K562 (cell line): ENCODE results near the gene AGAP1. TPM values are rescaled to one million over a fixed set of nuclear protein-coding genes. Genes with fewer than 3 reads are reported as not detected.

Experiments
- E2F6 ChIP-seq, 2 experiments: IDR thresholded peaks; 2 replicates each; pipeline ENCODE4 v1.6.1; 2011; ENCODE audit warnings: borderline replicate concordance in 1 of 2, control low read depth in 1 of 2, low read depth in 1 of 2, low read length in 1 of 2, mild to moderate bottlenecking in 1 of 2, mixed read lengths in 1 of 2, moderate library complexity in 1 of 2; ENCODE audit not compliant: insufficient read depth in 1 of 2, insufficient read length in 1 of 2, poor library complexity in 1 of 2, severe bottlenecking in 1 of 2; ENCODE audit errors: extremely low read depth in 1 of 2
- KLF13 ChIP-seq: fragments of 450-650 bp; IDR thresholded peaks from 2 replicates; pipeline ENCODE4 v1.6.1; 2016; ENCODE audit warnings: missing genetic modification characterization, low read depth, mild to moderate bottlenecking, missing compliant biosample characterization, moderate library complexity, borderline replicate concordance
- LCOR ChIP-seq: sonication (generic); formaldehyde crosslinking; IDR thresholded peaks from 2 replicates; pipeline ENCODE4 v1.8.0; 2022; ENCODE audit warnings: mild to moderate bottlenecking, missing genetic modification reagents
- MEF2D ChIP-seq: conservative IDR thresholded peaks from 2 replicates; pipeline ENCODE4 v1.6.1; 2016; ENCODE audit warnings: low read depth, missing genetic modification characterization, missing compliant biosample characterization
- MNT ChIP-seq, 2 experiments: fragments of 450-650 bp; conservative IDR thresholded peaks; 2 replicates each; pipeline ENCODE4 v1.6.1; 2017; ENCODE audit warnings: mild to moderate bottlenecking in 2 of 2, moderate library complexity in 2 of 2
- NKRF ChIP-seq: fragments of 450-650 bp; IDR thresholded peaks from 2 replicates; pipeline ENCODE4 v1.6.1; 2016; ENCODE audit warnings: borderline replicate concordance
- PPARD ChIP-seq: fragments of 250-450 bp; sonication (Bioruptor Pico); IDR thresholded peaks from 2 replicates; pipeline ENCODE4 v1.8.0; 2022; ENCODE audit warnings: inconsistent platforms, mild to moderate bottlenecking, moderate library complexity
- RBFOX2 ChIP-seq: fragments of 200-400 bp; formaldehyde crosslinking; IDR thresholded peaks from 2 replicates; pipeline ENCODE4 v1.6.1; 2017; ENCODE audit warnings: low read depth, mild to moderate bottlenecking, low read length, moderate library complexity
- THAP12 ChIP-seq: fragments of 250-450 bp; sonication (Bioruptor Pico); IDR thresholded peaks from 2 replicates; pipeline ENCODE4 v1.9.0; 2021; ENCODE audit warnings: mild to moderate bottlenecking, inconsistent platforms
- VEZF1 ChIP-seq: fragments of 200-800 bp; sonication (Bioruptor generic); IDR thresholded peaks from 2 replicates; pipeline ENCODE4 v1.6.1; 2017; ENCODE audit warnings: missing genetic modification characterization, missing compliant biosample characterization
- YY1 ChIP-seq, 3 experiments: IDR thresholded peaks; 2 replicates each; pipeline ENCODE4 v1.6.1; 2011; ENCODE audit warnings: low read length in 2 of 3, mild to moderate bottlenecking in 2 of 3, moderate library complexity in 2 of 3, borderline replicate concordance in 1 of 3, control low read depth in 1 of 3, low read depth in 1 of 3; ENCODE audit not compliant: insufficient read depth in 3 of 3, insufficient replicate concordance in 2 of 3, control insufficient read depth in 1 of 3, insufficient read length in 1 of 3; ENCODE audit errors: extremely low read depth in 1 of 3
- ZFP1 ChIP-seq: fragments of 450-650 bp; formaldehyde crosslinking; IDR thresholded peaks from 2 replicates; pipeline ENCODE4 v1.4.0; 2020; ENCODE audit warnings: mild to moderate bottlenecking, mixed read lengths
- ZNF766 ChIP-seq: fragments of 200-800 bp; sonication (Bioruptor generic); conservative IDR thresholded peaks from 2 replicates; pipeline ENCODE4 v1.6.1; 2016; ENCODE audit warnings: missing genetic modification characterization, missing compliant biosample characterization
- polyA plus RNA-seq, 8 experiments: library from polyadenylated mRNA; depleted of rRNA in 4 of 8; stranded (reverse) in 5 of 8; unstranded in 3 of 8; fragments of >200 nt; fragmentation: Nextera tagmentation in 2 of 8; fragmentation: Illumina TruSeq in 1 of 8; extraction: Ambion mirVana in 2 of 8; extraction: Trizol in 1 of 8; gene quantifications; 2 replicates each; pipeline versions ENCODE4 v1.2.1 to v1.2.3, GENCODE V29; 2011 to 2014; ENCODE audit warnings: inconsistent platforms in 1 of 8, missing spikeins in 1 of 8
- total RNA-seq, 7 experiments: library from RNA; depleted of rRNA in 6 of 7; stranded (reverse); fragments of >200 nt in 6 of 7; fragmentation: Illumina TruSeq in 2 of 7; extraction: Trizol in 2 of 7; gene quantifications; 2 replicates each; pipeline versions ENCODE4 v1.2.1 to v1.2.3, GENCODE V29; 2011 to 2021; ENCODE audit warnings: low replicate concordance in 1 of 7

Gene AGAP1
- total and polyA plus RNA-seq, 9 of the 15 experiments (the other 6 are each of a cell fraction or from before 2014, with no cell fraction given): 1.3 to 24.0 (median 10.6) TPM

- TF ChIP-seq MNT (conservative IDR thresholded peaks at IDR 0.05) (no peak), YY1 (IDR thresholded peaks at IDR 0.05; ENCODE audit: borderline replicate concordance in 1 of 3, control insufficient read depth in 1 of 3, extremely low read depth in 1 of 3, insufficient read depth in 3 of 3, insufficient read length in 1 of 3, insufficient replicate concordance in 2 of 3, low read depth in 1 of 3, low read length in 2 of 3) (no peak), LCOR (CRISPR knock-in tag) (no peak), ZNF766 (CRISPR knock-in tag) (0 out of 2 replicates have a peak, but pooled peaks have one; percentile 3), KLF13 (tag) (no peak), THAP12 (CRISPR knock-in tag) (no peak), E2F6 (IDR thresholded peaks at IDR 0.05; ENCODE audit: borderline replicate concordance in 1 of 2, extremely low read depth in 1 of 2, insufficient read depth in 1 of 2, insufficient read length in 1 of 2, low read depth in 1 of 2, low read length in 1 of 2, poor library complexity in 1 of 2, severe bottlenecking in 1 of 2) (peak in 1 of 2 experiments; percentile 47), NKRF (no peak), PPARD (no peak), ZFP1 (CRISPR knock-in tag) (no peak), VEZF1 (no peak), RBFOX2 (peak; percentile 58), MEF2D (tag) (no peak)
These were observed 455 bp upstream of the AGAP1 start (continued) for GRCh38 chr2:235493402-235493774.
